NCI-H510A treated with DMSO at 0.1 percent for 48 hours (cell line): ENCODE results near the gene ETV7.
"Not testable (repeated sequence)": the region's sequence is repeated elsewhere in the genome, so short reads cannot be mapped to it uniquely, and the experiment has no call there.

Experiments
- DNase-seq: peaks from one replicate; lab custom pipeline; 2025; lab: John Stamatoyannopoulos, UW

ETV7 gene

GRCh38 chr6:36387440-36388303 is at the start of gene ETV7:
Gene ETV7, minus strand, starts transcription at chr6:36387669. Its CDS starts 128 bp downstream, at chr6:36387541.
- DNase-seq, result peak; percentile 52

- no peak for DNase-seq
Measured at GRCh38 chr6:36436466-36436865, 49.0 kb upstream of the ETV7 start.

GRCh38 chr6:36432151-36432671 is 44.7 kb upstream of the ETV7 start:
- no peak for DNase-seq

GRCh38 chr6:36431197-36431596 is 43.7 kb upstream of the ETV7 start:
- no peak for DNase-seq

- DNase-seq, result no peak
Measured at GRCh38 chr6:36430351-36430750, 42.9 kb upstream of the ETV7 start.

GRCh38 chr6:36428911-36429310 is 41.4 kb upstream of the ETV7 start:
- no peak for DNase-seq

- DNase-seq, result no peak
Measured at GRCh38 chr6:36426622-36427021, 39.2 kb upstream of the ETV7 start.

- DNase-seq, result peak; percentile 99
Measured at GRCh38 chr6:36423101-36423824, 35.8 kb upstream of the ETV7 start.

- DNase-seq, result no peak
Measured at GRCh38 chr6:36422714-36423100, 35.2 kb upstream of the ETV7 start.

GRCh38 chr6:36419310-36419709 is 31.8 kb upstream of the ETV7 start:
- DNase-seq, result no peak

- DNase-seq, result no peak
Measured at GRCh38 chr6:36418558-36418957, 31.1 kb upstream of the ETV7 start.

- DNase-seq, result no peak
Measured at GRCh38 chr6:36414481-36414880, 27.0 kb upstream of the ETV7 start.

- DNase-seq, result no peak
Measured at GRCh38 chr6:36413489-36414480, 26.3 kb upstream of the ETV7 start.

- not testable (repeated sequence) for DNase-seq
Measured at GRCh38 chr6:36409718-36410117, 22.2 kb upstream of the ETV7 start.

- no peak for DNase-seq
Measured at GRCh38 chr6:36404164-36404563, 16.7 kb upstream of the ETV7 start.

- no peak for DNase-seq
Measured at GRCh38 chr6:36402481-36402880, 15.0 kb upstream of the ETV7 start.

GRCh38 chr6:36399970-36400369 is 12.5 kb upstream of the ETV7 start:
- DNase-seq, result no peak

- no peak for DNase-seq
Measured at GRCh38 chr6:36392621-36393020, 5.2 kb upstream of the ETV7 start.

- DNase-seq, result no peak
Measured at GRCh38 chr6:36389353-36389752, 1.9 kb upstream of the ETV7 start.

- peak; percentile 37 for DNase-seq
Measured at GRCh38 chr6:36386495-36387439, 702 bp downstream of the ETV7 start.

- DNase-seq, result no peak
Measured at GRCh38 chr6:36384095-36384494, 3.4 kb downstream of the ETV7 start.
